Rectal smooth muscle tissue (tissue), 1 donor: ENCODE results near the gene SH3BP4.

Experiments
- H3K27ac ChIP-seq: one replicate; pipeline ENCODE4 v1.7.0; 2013; ENCODE audit warnings: low read depth, low read length, inconsistent platforms
- H3K27me3 ChIP-seq: one replicate; pipeline ENCODE4 v1.7.0; 2013; ENCODE audit warnings: low read length; ENCODE audit not compliant: control insufficient read depth, insufficient read depth
- H3K36me3 ChIP-seq: one replicate; pipeline ENCODE4 v1.7.0; 2013; ENCODE audit warnings: low read length; ENCODE audit not compliant: control insufficient read depth, insufficient read depth
- H3K4me1 ChIP-seq: one replicate; pipeline ENCODE4 v1.7.0; 2013; ENCODE audit warnings: low read length; ENCODE audit not compliant: control insufficient read depth, insufficient read depth
- H3K4me3 ChIP-seq: one replicate; pipeline ENCODE4 v1.7.0; 2013; ENCODE audit warnings: low read length
- H3K9ac ChIP-seq: one replicate; pipeline ENCODE4 v1.7.0; 2013; ENCODE audit warnings: low read length

Gene SH3BP4

DNA sequence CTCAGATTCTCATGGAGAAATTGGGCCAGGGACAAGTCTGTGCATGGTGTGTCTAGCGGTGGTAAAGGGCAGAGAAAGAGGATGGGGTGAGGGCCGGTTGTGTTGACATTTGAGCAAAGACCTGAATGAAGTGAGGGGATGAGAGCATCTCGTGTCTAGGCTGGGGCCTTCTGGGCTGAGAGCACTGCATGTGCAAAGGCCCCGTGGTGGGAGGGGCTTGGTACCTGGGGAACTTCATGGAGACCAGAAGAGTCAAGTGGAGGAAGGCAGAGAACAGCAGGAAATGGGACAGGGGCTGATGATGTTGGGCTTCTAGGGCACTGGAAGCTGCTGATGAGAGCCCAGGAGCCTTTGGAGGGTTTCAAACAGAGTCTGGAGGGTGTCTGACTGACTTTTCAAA is 76.8 kb downstream of the SH3BP4 start:
- Histone ChIP-seq H3K4me3 (no peak overlapping the region), H3K9ac (no peak overlapping the region), H3K27ac (no peak overlapping the region), H3K27me3 (no peaks in the 10 kb centered on the region), H3K4me1 (no peaks in the 10 kb centered on the region), H3K36me3 (no peaks in the 10 kb centered on the region)

DNA sequence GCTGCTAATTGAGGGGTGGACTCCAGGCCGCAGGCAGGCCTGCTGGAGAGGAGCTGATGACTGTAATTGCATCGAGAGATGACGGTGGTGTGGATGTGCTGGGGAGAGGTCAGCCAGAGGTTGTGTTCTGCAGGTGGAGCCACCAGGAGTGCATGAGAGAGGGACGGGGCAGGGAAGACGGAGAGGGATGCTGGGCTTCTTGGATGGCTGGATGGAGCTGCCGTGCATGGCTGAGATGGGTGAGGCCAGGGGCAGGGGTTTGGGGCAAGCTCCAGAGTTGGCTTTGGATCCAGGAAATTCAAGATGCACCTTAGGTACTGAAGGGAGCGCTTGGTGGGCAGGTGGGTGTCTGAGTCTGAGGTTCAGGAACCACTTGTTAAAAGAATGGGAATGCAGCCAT is 77.2 kb downstream of the SH3BP4 start:
- Histone ChIP-seq H3K27ac (no peak overlapping the region), H3K27me3 (no peaks in the 10 kb centered on the region), H3K4me1 (no peaks in the 10 kb centered on the region), H3K9ac (no peak overlapping the region), H3K4me3 (no peak overlapping the region), H3K36me3 (no peaks in the 10 kb centered on the region)

GRCh38 chr2:235030126-235030525 is 78.3 kb downstream of the SH3BP4 start:
- Histone ChIP-seq H3K36me3 (no peaks in the 10 kb centered on the region), H3K4me3 (no peak overlapping the region), H3K4me1 (no peaks in the 10 kb centered on the region), H3K27ac (no peak overlapping the region), H3K9ac (no peak overlapping the region), H3K27me3 (no peaks in the 10 kb centered on the region)

GRCh38 chr2:235030936-235031335 is 79.1 kb downstream of the SH3BP4 start:
- Histone ChIP-seq H3K27ac (no peak overlapping the region), H3K27me3 (no peaks in the 10 kb centered on the region), H3K9ac (no peak overlapping the region), H3K4me3 (no peak overlapping the region), H3K36me3 (no peaks in the 10 kb centered on the region), H3K4me1 (no peaks in the 10 kb centered on the region)

DNA sequence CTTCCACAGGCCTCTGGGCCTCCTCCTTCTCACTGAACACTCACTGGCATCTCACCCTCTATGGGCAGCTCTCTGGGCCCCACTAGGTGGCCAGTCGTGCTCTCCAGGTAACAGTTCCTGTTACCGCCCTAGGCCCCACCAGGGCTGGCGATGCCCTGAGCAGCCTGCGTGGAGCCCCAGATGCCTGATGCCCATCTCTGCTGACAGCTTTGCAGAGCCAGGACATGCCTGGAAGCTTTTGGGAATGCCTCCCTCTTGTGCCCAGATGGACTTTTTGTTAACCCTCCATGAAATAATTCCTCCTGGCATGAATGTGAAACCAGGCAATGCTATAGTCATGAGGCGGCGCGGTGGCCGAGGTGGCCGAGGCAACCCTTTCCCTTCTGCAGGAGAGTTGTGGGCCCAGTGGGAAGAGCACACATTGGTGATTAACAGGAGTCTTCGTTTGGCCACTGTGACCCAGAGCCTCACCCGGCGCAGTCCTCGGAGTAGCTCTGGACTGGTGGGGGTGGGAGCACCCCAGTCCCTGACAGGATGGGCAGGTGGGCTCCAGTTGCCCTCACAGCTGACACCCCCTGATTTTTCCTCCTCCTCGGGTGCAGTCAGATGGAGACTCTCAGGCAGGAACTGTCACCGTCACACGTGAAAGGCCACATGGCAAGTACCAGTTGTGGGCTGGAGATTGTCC is 80.0 kb downstream of the SH3BP4 start:
- no peak overlapping the region for H3K4me3 ChIP-seq
- no peaks in the 10 kb centered on the region for H3K27me3 ChIP-seq
- H3K9ac ChIP-seq: no peak overlapping the region
- H3K36me3 ChIP-seq: no peaks in the 10 kb centered on the region
- no peak overlapping the region for H3K27ac ChIP-seq
- no peaks in the 10 kb centered on the region for H3K4me1 ChIP-seq

- no peak overlapping the region for H3K27ac ChIP-seq
- no peak overlapping the region for H3K9ac ChIP-seq
- H3K4me3 ChIP-seq: no peak overlapping the region
- no peaks in the 10 kb centered on the region for H3K27me3 ChIP-seq
- no peaks in the 10 kb centered on the region for H3K4me1 ChIP-seq
- no peaks in the 10 kb centered on the region for H3K36me3 ChIP-seq
Observed at GRCh38 chr2:235032466-235032865, 80.6 kb downstream of the SH3BP4 start.

DNA sequence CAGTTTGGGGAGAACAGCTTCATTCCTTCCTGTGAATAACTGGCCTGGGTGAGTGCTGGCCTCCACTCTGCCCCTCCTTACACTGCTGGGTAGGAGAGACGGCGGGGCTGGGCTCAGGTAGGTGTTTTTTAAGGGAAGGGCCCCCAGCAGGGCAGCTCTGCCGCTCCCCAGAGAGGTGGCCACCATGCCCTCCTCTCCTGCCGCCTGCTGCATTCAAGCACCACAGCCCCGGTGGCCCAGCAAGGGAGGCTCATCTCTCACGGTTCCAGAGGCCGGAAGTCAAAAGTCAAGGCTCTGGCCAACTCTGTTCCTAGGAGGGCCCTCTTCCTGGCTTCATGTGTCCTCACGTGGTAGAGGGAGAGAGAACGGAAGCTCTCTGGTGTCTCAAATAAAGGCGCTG is 81.1 kb downstream of the SH3BP4 start:
- no peak overlapping the region for H3K9ac ChIP-seq
- no peak overlapping the region for H3K4me3 ChIP-seq
- no peaks in the 10 kb centered on the region for H3K36me3 ChIP-seq
- H3K27me3 ChIP-seq: no peaks in the 10 kb centered on the region
- H3K27ac ChIP-seq: no peak overlapping the region
- H3K4me1 ChIP-seq: no peaks in the 10 kb centered on the region

DNA sequence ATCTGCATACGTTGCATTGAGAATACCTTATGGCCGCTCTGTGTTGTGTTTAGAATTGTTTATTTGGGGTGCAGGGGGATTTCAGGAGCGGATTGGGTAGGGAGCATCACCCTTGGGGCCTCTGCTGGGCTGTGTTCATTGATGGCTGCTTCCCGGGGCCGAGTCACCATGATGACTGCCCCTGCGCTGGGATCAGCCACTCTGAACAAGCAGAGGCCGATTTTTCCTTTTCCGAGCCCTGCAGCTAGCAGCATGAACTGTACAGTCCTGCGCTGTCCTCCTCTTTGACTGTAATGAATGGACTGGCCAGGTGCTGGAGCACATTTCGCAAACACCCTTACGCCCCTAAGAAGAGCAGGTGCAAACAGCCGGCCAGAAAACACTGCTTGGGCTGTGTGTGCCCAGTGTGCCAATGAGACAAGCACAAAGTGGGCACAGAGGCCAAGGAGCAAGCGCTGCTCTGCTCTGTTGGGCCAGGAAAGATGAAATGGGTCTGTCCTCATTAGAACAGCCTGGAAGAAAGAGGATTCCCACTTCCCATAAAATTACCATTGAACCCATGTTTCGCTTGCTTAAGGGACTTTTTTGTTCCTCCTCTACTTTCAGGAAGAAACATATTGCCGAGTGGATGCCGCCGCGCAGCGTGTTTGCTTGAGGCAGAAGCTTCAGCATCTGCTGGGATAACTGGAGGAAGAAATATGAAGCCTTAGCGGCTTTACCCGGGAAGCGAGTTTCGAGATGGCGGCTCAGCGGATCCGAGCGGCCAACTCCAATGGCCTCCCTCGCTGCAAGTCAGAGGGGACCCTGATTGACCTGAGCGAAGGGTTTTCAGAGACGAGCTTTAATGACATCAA is 82.7 kb downstream of the SH3BP4 start:
- Histone ChIP-seq H3K27me3 (no peaks in the 10 kb centered on the region), H3K36me3 (no peaks in the 10 kb centered on the region), H3K4me1 (no peaks in the 10 kb centered on the region), H3K4me3 (no peak overlapping the region), H3K27ac (no peak overlapping the region), H3K9ac (no peak overlapping the region)

- Histone ChIP-seq H3K4me1 (no peaks in the 10 kb centered on the region), H3K36me3 (peaks cover 14% of the 10 kb centered on the region), H3K4me3 (no peak overlapping the region), H3K9ac (no peak overlapping the region), H3K27ac (no peak overlapping the region), H3K27me3 (no peaks in the 10 kb centered on the region)
Observed at GRCh38 chr2:235037604-235038166, 85.9 kb downstream of the SH3BP4 start.

- H3K9ac ChIP-seq: no peak overlapping the region
- no peak overlapping the region for H3K27ac ChIP-seq
- peaks cover 16% of the 10 kb centered on the region for H3K36me3 ChIP-seq
- H3K27me3 ChIP-seq: no peaks in the 10 kb centered on the region
- no peak overlapping the region for H3K4me3 ChIP-seq
- H3K4me1 ChIP-seq: no peaks in the 10 kb centered on the region
Observed at GRCh38 chr2:235041221-235041917, 89.6 kb downstream of the SH3BP4 start.

DNA sequence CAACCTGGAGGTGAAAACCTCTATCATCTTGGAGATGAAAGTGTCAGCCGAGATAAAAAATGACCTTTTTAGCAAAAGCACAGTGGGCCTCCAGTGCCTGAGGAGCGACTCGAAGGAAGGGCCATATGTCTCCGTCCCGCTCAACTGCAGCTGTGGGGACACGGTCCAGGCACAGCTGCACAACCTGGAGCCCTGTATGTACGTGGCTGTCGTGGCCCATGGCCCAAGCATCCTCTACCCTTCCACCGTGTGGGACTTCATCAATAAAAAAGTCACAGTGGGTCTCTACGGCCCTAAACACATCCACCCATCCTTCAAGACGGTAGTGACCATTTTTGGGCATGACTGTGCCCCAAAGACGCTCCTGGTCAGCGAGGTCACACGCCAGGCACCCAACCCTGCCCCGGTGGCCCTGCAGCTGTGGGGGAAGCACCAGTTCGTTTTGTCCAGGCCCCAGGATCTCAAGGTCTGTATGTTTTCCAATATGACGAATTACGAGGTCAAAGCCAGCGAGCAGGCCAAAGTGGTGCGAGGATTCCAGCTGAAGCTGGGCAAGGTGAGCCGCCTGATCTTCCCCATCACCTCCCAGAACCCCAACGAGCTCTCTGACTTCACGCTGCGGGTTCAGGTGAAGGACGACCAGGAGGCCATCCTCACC is 90.2 kb downstream of the SH3BP4 start:
- Histone ChIP-seq H3K9ac (no peak overlapping the region), H3K4me3 (no peak overlapping the region), H3K36me3 (peaks cover 16% of the 10 kb centered on the region), H3K4me1 (no peaks in the 10 kb centered on the region), H3K27me3 (no peaks in the 10 kb centered on the region), H3K27ac (no peak overlapping the region)
